IMR-90 (cell line): ENCODE results near the gene NBPF3. TPM values are rescaled to one million over a fixed set of nuclear protein-coding genes. Genes with fewer than 3 reads are reported as not detected.

Experiments
- ATAC-seq: fragments of 200-7000 bp; cut with Tn5 transposase; 2 replicates; pipeline ENCODE4 v1.9.1; 2020; ENCODE audit warnings: low read depth, mild to moderate bottlenecking, moderate library complexity
- BruUV-seq: library from RNA; stranded (reverse); fragments of 400-500 nt; replicated peaks from 2 replicates; lab custom pipeline; 2021; lab: Mats Ljungman, UMichigan
- CTCF ChIA-PET: fragments of 300-600 bp; formaldehyde crosslinking; extraction: SDS; loops from one replicate; lab custom pipeline; 2021; ENCODE audit warnings: antibody characterized with exemption; lab: Yijun Ruan, JAX
- POLR2A ChIA-PET: fragments of 300-600 bp; sonication (Branson Sonifier 250); formaldehyde crosslinking; loops from one replicate; lab custom pipeline; 2022; ENCODE audit warnings: antibody characterized with exemption; ENCODE audit not compliant: unreplicated experiment; lab: Charles Lee
- DNase-seq: peaks from one replicate; pipeline ENCODE4 v3.0.0; 2013
- H2AFZ ChIP-seq: replicated peaks from 2 replicates; pipeline ENCODE3; 2013; ENCODE audit warnings: low read length, mild to moderate bottlenecking; ENCODE audit not compliant: poor library complexity
- H2AK5ac ChIP-seq: 2 replicates; pipeline ENCODE4 v1.6.1; 2013; ENCODE audit warnings: low read depth, low read length, inconsistent platforms
- H2AK9ac ChIP-seq: replicated peaks from 2 replicates; pipeline ENCODE3; 2013; ENCODE audit warnings: mild to moderate bottlenecking, low read depth, low read length, moderate library complexity; ENCODE audit not compliant: poor library complexity
- H2BK120ac ChIP-seq: 2 replicates; pipeline ENCODE4 v1.6.1; 2013; ENCODE audit warnings: low read depth, low read length, inconsistent platforms
- H2BK15ac ChIP-seq: 3 replicates; pipeline ENCODE4 v1.6.1; 2013; ENCODE audit warnings: low read depth, low read length, inconsistent platforms
- H2BK20ac ChIP-seq: 2 replicates; pipeline ENCODE4 v1.6.1; 2013; ENCODE audit warnings: low read depth, mild to moderate bottlenecking, inconsistent platforms, low read length, moderate library complexity
- H2BK5ac ChIP-seq: 2 replicates; pipeline ENCODE4 v1.6.1; 2013; ENCODE audit warnings: mild to moderate bottlenecking, low read depth, low read length, inconsistent platforms; ENCODE audit not compliant: poor library complexity, severe bottlenecking
- H3K14ac ChIP-seq: replicated peaks from 2 replicates; pipeline ENCODE4 v1.6.1; 2013; ENCODE audit warnings: low read depth, low read length, inconsistent platforms
- H3K18ac ChIP-seq: 2 replicates; pipeline ENCODE4 v1.6.1; 2013; ENCODE audit warnings: low read depth, low read length, control low read depth
- H3K23ac ChIP-seq: 2 replicates; pipeline ENCODE4 v1.6.1; 2013; ENCODE audit warnings: low read depth, low read length, inconsistent platforms
- H3K27ac ChIP-seq: 2 replicates; pipeline ENCODE4 v1.5.1; 2013; ENCODE audit warnings: mild to moderate bottlenecking, control low read depth, low read length; ENCODE audit not compliant: insufficient read depth
- H3K27me3 ChIP-seq: 2 replicates; pipeline ENCODE4 v1.6.1; 2013; ENCODE audit warnings: low read length; ENCODE audit not compliant: control insufficient read depth, insufficient read depth
- H3K36me3 ChIP-seq: 2 replicates; pipeline ENCODE4 v1.6.1; 2013; ENCODE audit warnings: low read length, mixed read lengths; ENCODE audit not compliant: control insufficient read depth, insufficient read depth
- H3K4ac ChIP-seq: 2 replicates; pipeline ENCODE4 v1.6.1; 2013; ENCODE audit warnings: low read depth, low read length, inconsistent platforms
- H3K4me1 ChIP-seq: 2 replicates; pipeline ENCODE4 v1.6.1; 2013; ENCODE audit warnings: low read length, mixed read lengths; ENCODE audit not compliant: control insufficient read depth, insufficient read depth
- H3K4me2 ChIP-seq: 2 replicates; pipeline ENCODE4 v1.6.1; 2013; ENCODE audit warnings: low read depth, mild to moderate bottlenecking, control low read depth, low read length, moderate library complexity
- H3K4me3 ChIP-seq: 2 replicates; pipeline ENCODE4 v1.5.1; 2013; ENCODE audit warnings: low read depth, mild to moderate bottlenecking, control low read depth, low read length, moderate library complexity; ENCODE audit not compliant: insufficient read depth
- H3K56ac ChIP-seq: 2 replicates; pipeline ENCODE4 v1.6.1; 2013; ENCODE audit warnings: low read length, inconsistent platforms; ENCODE audit not compliant: insufficient read depth; ENCODE audit errors: extremely low read depth
- H3K79me1 ChIP-seq, 2 experiments: 2 replicates each; pipeline ENCODE4 v1.6.1; 2013; ENCODE audit warnings: low read length in 2 of 2, inconsistent platforms in 1 of 2, low read depth in 1 of 2
- H3K9ac ChIP-seq: 2 replicates; pipeline ENCODE4 v1.6.1; 2013; ENCODE audit warnings: low read depth, low read length, control low read depth
- H3K9me1 ChIP-seq: 2 replicates; pipeline ENCODE4 v1.6.1; 2013; ENCODE audit warnings: low read length, inconsistent platforms; ENCODE audit not compliant: insufficient read depth
- H3K9me3 ChIP-seq: 2 replicates; pipeline ENCODE4 v1.6.1; 2013; ENCODE audit warnings: low read length; ENCODE audit not compliant: control insufficient read depth, insufficient read depth
- H4K20me1 ChIP-seq: 2 replicates; pipeline ENCODE4 v1.6.1; 2013; ENCODE audit warnings: low read length, inconsistent platforms; ENCODE audit not compliant: insufficient read depth
- H4K5ac ChIP-seq: 2 replicates; pipeline ENCODE4 v1.6.1; 2013; ENCODE audit warnings: mild to moderate bottlenecking, low read depth, low read length, control low read depth
- H4K8ac ChIP-seq, 2 experiments: 2 replicates each; pipeline ENCODE4 v1.6.1; 2013; ENCODE audit warnings: low read depth in 2 of 2, low read length in 2 of 2, control low read depth in 1 of 2, inconsistent platforms in 1 of 2
- H4K91ac ChIP-seq: 2 replicates; pipeline ENCODE4 v1.6.1; 2013; ENCODE audit warnings: low read depth, low read length, inconsistent platforms; ENCODE audit not compliant: insufficient read depth
- CEBPB ChIP-seq: IDR thresholded peaks from 2 replicates; pipeline ENCODE4 v1.6.1; 2012; ENCODE audit warnings: low read depth, low read length, improper control_type of control experiment
- CHD1 ChIP-seq: IDR thresholded peaks from 2 replicates; pipeline ENCODE4 v1.6.1; 2012; ENCODE audit warnings: low read depth, low read length, improper control_type of control experiment
- NFE2L2 ChIP-seq: fragments of 150-350 bp; IDR thresholded peaks from 2 replicates; pipeline ENCODE4 v1.6.1; 2016; ENCODE audit warnings: low read depth, mild to moderate bottlenecking, low read length
- WGBS, 2 experiments: methylation state at CpG; one replicate each; pipeline versions ENCODE4 v1.1.5 to v1.1.7; 2013; ENCODE audit warnings: missing lambda C conversion rate in 2 of 2; ENCODE audit not compliant: insufficient read length in 1 of 2; ENCODE audit errors: extremely low coverage in 2 of 2; 5-methylcytosine and 5-hydroxymethylcytosine counted together
- dilution Hi-C: fragments of 300-500 bp; cut with HindIII; formaldehyde crosslinking; loops from one replicate; pipeline ENCODE4 v1.14.3; 2018; ENCODE audit warnings: low sequenced_read_pairs; ENCODE audit not compliant: unreplicated experiment
- in situ Hi-C: fragments of 300-500 bp; cut with MboI; formaldehyde crosslinking; loops from 3 replicates; pipeline ENCODE4 v1.14.3; 2019; ENCODE audit warnings: low sequenced_read_pairs, inconsistent platforms, mixed read lengths
- intact Hi-C: fragments of 100-400 bp; cut with micrococcal nuclease; formaldehyde crosslinking; loops from 2 replicates; pipeline ENCODE4 v1.10.0; 2022
- polyA plus RNA-seq, 3 experiments: library from polyadenylated mRNA; depleted of rRNA; stranded (reverse); fragments of >200 nt; gene quantifications; 2 replicates each; pipeline ENCODE4 v1.2.3, GENCODE V29; 2012; ENCODE audit warnings: low replicate concordance in 1 of 3
- total RNA-seq: library from RNA; depleted of rRNA; stranded (reverse); fragments of >200 nt; gene quantifications from 2 replicates; pipeline ENCODE4 v1.2.3, GENCODE V29; 2012

NBPF3 gene
- total and polyA plus RNA-seq, 2 of the 4 experiments (the other 2 are of a cell fraction): 8.7 to 18.8 TPM

DNA sequence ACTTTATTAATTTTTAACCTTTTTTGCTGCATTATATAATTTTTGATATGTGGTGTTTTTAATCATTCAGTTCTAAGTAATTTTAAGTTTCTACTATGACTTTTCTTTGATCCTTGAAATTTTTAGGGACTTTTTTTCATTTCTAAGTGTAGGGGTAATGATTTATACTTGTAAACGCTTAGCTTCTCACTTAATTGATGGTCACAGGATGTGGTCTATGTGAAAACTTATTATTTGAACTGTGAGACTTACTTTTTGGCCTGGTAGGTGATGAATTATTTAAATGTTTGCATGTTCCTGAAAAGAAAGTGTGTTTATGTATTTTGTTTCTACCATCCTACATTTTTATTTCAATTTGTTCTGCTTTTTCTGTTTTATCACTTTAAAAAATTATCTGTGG is 86.5 kb downstream of the NBPF3 start:
- no CpG with 5 or more reads among the region's 1 CpG for WGBS, 2 experiments
- Histone ChIP-seq H3K56ac (no peak overlapping the region), H2AFZ (no peak overlapping the region), H3K36me3 (no peaks in the 10 kb centered on the region), H3K4me2 (no peak overlapping the region), H3K27ac (no peak overlapping the region), H3K27me3 (peaks cover 9% of the 10 kb centered on the region), H2AK9ac (no peak overlapping the region), H3K79me1 (no peaks in the 10 kb centered on the region), H4K20me1 (no peaks in the 10 kb centered on the region; the same call in 1 of the 2 replicates), H2BK120ac (no peak overlapping the region), H3K4me1 (no peaks in the 10 kb centered on the region), H3K14ac (no peak overlapping the region), H3K9me1 (no peaks in the 10 kb centered on the region), H3K9me3 (no peaks in the 10 kb centered on the region), H2BK20ac (no peak overlapping the region), H4K91ac (no peak overlapping the region), H2BK5ac (no peak overlapping the region), H3K9ac (no peak overlapping the region), H2AK5ac (no peak overlapping the region), H4K5ac (no peak overlapping the region), H3K18ac (no peak overlapping the region), H3K4ac (no peak overlapping the region), H3K4me3 (no peak overlapping the region), H2BK15ac (no peak overlapping the region), H4K8ac (no peak overlapping the region), H3K23ac (no peak overlapping the region)
- no peak for ATAC-seq
- no peak for DNase-seq
- ChIA-PET POLR2A (no interaction called here), CTCF (interaction anchor here (1.2 kb wide), 1 partner anchor 14 kb away, joined by 3 read pairs; no protein-coding TSS in a partner anchor)
- intact Hi-C loops: no loop called here
- BruUV-seq: no TSS peak
- TF ChIP-seq CEBPB (no peak), CHD1 (no peak), NFE2L2 (no peak)
- dilution Hi-C loops: no loop called here
- in situ Hi-C loops: no loop called here
